Measurements from ENCODE around the gene ICE1. TPM values are rescaled to one million over a fixed set of nuclear protein-coding genes. Genes with fewer than 3 reads are reported as not detected.

The ICE1 gene, protein sequence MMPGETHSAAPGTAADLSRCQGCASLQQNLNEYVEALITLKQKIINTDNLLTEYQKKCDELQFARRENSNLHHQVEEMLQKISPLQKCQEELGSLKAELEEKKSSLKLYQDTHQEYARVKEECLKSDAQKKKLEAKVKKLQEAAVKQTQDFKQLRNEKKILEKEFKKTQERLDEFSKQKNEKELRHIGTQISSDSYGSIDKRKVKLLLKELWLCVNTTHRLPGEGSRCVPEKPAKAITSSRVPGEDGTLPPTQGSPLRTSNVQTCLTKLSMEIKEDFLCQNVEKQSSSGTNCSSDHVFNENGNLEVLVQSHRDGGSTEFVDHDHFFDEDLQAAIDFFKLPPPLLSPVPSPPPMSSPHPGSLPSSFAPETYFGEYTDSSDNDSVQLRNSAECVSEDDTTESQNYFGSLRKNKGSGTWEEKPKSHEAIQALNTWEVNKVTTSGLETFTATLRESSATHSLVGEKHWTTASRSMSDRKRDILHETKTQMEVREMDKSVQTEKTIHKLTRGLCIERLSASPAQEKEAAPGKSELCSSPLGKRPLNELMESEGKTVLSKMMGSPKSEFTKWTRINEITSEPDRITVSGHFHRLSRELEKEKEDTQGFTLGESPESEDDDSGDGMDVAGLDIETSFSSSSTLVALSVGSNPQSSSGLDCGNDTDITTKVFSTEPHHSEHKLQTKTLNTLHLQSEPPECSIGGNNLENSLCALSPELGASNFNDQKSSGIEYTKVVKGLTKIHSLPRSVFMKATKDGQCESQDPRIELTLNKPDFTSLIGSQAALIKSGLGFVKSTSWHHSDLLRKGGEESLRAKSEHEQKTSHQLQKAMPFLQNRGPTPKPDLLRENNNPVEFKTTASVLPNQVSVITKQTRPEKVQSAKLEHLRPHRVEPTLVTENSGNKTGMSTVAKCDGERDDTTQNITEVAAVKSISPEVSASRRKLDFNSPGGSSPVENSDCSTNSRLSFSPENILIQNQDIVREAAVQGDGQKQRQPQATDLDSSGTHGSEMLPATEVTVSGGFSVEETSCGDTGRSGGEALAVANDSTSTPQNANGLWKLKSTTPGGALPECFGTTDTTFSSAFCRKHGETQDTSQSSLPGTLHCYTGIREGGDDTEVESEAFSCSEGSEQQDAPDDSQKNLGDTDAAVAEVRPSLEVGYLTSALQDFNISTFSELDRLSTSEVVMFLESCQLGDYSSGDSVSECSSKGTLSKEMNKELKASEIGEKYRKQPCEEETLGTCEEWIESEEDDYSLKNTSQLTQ (N-terminal part only)
- total RNA-seq, result 60.9 TPM

DNA sequence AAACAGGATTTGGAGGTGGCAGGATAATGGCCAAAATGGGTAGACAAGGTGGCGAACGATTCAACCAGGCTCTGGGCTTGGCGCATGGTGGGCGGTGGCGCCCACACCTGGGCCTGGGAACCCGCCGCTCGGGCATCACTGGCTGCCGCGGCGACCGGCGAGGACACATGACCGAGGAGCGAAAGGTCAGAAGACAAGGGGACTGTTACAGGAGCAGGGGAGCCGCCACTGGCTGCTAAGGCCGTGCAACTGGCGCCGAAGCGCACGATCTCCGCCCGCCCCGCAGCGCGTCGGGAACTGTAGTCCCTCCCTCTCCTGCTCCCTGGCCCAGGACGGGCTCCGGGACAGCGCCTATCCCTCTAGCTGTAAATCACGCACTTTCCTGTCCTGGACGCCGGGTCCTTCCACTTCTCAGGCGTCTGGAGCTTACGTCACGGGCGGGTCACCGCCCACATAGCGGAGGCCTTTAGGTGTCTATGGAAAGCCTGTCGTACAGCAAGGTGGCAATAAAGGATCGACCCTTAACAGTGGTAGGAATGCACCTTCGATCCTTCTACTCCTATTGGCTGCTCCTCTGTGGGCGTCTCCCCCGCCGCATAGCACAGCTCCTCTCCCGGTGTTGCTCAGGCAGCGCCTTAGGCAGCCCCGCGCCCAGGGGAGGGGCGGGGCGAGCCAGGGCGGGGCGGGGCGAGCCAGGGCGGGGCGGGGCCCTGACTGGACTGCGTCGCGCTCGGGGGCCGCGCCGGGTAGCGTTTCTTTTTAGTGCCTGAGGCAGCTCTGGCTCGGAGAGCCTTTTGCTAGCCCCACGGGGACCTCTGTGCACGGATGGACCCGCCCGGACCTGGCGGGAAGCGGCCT, at the start of gene ICE1:
Gene ICE1 (plus strand): TSS at position 717 of the 858 bp plus-strand sequence. CDS start 239 bp downstream, outside the sequence.
- H3K9me3 ChIP-seq (ENCODE audit: low read depth, low read length), result no peaks in the 10 kb centered on the region

DNA sequence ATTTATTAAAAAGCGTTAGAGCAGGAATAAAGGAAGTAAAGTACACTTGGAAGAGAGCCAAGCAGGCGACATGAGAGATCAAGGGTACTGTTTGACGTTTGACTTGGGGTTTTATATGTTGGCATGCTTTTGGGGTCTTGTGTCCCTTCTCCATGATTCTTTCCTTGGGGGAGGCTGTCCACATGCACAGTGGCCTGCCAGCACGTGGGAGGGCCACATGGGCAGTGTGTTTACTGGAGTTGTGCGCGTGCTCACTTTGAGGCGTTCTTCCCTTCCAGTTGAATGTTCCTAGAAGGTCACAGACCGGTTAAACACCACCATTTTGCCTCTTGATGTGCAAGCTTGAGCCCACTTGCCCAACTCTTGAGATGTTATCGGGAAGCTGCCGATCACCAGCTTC, 49.5 kb upstream of the ICE1 start:
- no peak overlapping the region for H3K4me3 ChIP-seq (ENCODE audit: low read length)
- no peaks in the 10 kb centered on the region for H3K27me3 ChIP-seq (ENCODE audit: insufficient read depth, low read length)
- H3K9me3 ChIP-seq (ENCODE audit: low read depth, low read length), result no peaks in the 10 kb centered on the region
- H3K4me1 ChIP-seq (ENCODE audit: insufficient read depth, low read length), result no peaks in the 10 kb centered on the region

More for the DNA sequence above, at the start of gene ICE1:
- H3K27me3 ChIP-seq (ENCODE audit: insufficient read depth, low read length), result no peaks in the 10 kb centered on the region
- peaks cover 40% of the 10 kb centered on the region for H3K4me1 ChIP-seq (ENCODE audit: insufficient read depth, low read length)
- H3K4me3 ChIP-seq (ENCODE audit: low read length), result peak within 1 kb of the TSS; percentile 84

DNA sequence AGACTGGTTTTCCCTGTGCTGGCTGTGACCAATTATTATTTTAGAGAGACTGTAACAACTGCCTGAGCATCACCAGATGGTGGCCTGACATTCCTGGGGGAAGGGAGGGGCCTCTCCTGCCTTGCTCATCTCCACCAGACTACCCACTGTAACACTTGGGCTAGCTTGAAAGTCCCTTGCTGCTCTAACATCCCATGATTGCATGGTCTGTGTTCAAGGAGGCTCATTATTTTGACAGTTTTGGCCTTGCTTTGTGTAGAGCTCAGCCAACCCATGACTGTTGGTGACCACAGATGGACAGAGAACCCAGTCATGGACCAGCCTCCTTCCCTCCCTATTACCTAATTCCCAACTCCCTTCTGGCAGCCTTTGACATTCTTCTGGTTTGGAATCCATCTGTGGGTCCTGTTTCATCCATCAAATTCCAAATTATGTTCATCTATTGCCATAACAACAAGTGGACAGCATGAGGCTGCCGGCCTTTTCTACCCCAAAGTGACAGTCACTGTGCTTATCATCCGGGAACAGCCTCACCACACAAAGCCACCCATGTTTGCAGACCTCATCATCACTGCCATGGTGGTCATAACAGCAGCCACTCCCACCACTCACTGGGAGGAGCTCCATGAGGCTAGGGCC, 49.0 kb upstream of the ICE1 start:
- no peaks in the 10 kb centered on the region for H3K4me1 ChIP-seq (ENCODE audit: insufficient read depth, low read length)
- no peak overlapping the region for H3K4me3 ChIP-seq (ENCODE audit: low read length)
- no peaks in the 10 kb centered on the region for H3K27me3 ChIP-seq (ENCODE audit: insufficient read depth, low read length)
- H3K9me3 ChIP-seq (ENCODE audit: low read depth, low read length), result no peaks in the 10 kb centered on the region

DNA sequence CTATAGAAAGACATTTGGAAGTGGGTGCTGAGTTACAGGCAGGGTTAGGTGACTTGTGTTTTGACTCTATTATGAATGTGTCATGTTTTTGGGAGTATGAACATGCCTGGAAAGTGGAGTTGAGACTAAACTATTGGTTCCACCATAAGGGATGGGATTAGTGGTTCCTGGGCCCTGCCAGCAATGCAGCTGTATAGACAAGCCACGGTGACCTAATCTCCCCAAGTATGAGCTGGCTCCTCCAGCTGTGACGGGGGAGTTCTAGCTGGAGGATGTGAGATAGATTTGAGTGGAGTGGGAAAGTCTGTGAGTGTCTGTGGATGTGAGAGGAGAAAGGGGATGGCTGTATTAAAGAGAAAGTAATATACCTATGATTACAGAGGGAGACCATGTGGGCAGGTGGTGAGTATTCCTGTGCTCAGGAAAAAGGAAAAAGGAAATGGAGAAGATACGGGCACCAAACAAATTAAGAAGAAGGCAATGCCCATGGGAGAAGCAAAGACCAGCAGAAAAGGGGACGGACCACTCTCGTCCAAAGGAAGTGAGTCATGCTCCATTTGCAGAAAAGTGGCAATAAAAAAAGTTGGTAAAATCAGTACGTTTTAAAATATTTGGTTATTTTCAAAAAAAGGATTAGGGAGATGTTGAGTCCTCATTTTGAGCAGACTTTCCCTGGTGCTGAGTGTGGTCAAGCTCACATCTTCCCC, 48.3 kb upstream of the ICE1 start:
- no peak overlapping the region for H3K4me3 ChIP-seq (ENCODE audit: low read length)
- H3K4me1 ChIP-seq (ENCODE audit: insufficient read depth, low read length), result no peaks in the 10 kb centered on the region
- no peaks in the 10 kb centered on the region for H3K27me3 ChIP-seq (ENCODE audit: insufficient read depth, low read length)
- H3K9me3 ChIP-seq (ENCODE audit: low read depth, low read length), result no peaks in the 10 kb centered on the region

DNA sequence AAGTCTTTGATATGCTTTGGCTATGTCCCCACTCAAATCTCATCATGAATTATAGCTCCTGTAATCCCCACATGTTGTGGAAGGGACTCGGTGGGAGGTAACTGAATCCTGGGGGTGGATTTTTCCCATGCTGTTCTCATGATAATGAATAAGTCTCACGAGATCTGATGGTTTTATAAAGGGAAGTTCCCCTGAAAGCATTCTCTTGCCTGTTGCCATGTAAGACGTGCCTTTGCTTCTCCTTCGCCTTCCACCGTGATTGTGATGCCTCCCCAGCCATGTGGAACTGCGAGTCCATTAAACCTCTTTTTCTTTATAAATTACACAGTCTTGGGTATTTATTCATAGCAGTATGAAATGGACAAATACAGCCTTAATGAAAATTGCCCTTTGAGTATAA, 44.7 kb upstream of the ICE1 start:
- Histone ChIP-seq H3K9me3 (ENCODE audit: low read depth, low read length) (no peaks in the 10 kb centered on the region), H3K4me3 (ENCODE audit: low read length) (no peak overlapping the region), H3K4me1 (ENCODE audit: insufficient read depth, low read length) (no peaks in the 10 kb centered on the region), H3K27me3 (ENCODE audit: insufficient read depth, low read length) (no peaks in the 10 kb centered on the region)

DNA sequence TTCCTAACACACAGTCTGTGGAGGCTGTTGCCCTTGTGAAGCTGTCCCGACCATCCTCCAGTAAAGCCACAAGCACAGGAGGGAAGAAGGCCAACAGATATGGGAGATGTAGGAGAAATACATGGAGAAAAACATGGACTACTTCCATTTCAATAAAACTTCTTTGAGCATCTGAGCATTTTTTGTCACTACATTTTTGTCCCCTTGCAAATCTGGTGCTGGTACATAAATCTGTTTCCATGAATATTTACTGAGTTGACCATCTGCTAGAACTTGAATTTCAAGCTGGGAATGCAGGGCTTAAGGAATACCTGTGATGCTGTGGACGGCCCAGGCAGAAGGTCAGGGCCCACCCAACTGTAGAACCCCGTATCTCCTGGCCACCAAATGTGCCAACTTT, 43.9 kb upstream of the ICE1 start:
- Histone ChIP-seq H3K9me3 (ENCODE audit: low read depth, low read length) (no peaks in the 10 kb centered on the region), H3K4me1 (ENCODE audit: insufficient read depth, low read length) (no peaks in the 10 kb centered on the region), H3K27me3 (ENCODE audit: insufficient read depth, low read length) (no peaks in the 10 kb centered on the region), H3K4me3 (ENCODE audit: low read length) (no peak overlapping the region)

DNA sequence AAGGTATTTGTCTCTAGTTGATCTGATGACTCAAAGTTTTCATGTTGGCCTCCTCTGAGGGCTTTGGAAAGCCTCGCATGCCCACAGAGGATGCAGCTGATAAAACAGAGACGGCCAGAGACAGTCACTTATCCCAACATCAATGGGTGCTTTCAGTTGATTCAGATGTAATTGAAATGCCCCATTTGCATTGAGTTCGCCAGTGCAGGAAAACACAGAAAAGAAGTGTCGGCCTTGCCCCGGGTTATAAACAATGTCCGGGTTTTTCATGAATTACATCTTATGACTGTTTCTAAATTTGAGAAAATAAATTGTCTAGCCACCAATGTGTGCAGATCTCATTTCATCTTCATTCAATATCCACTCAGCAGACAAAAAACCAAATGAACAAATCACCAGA, 42.2 kb upstream of the ICE1 start:
- H3K9me3 ChIP-seq (ENCODE audit: low read depth, low read length), result no peaks in the 10 kb centered on the region

DNA sequence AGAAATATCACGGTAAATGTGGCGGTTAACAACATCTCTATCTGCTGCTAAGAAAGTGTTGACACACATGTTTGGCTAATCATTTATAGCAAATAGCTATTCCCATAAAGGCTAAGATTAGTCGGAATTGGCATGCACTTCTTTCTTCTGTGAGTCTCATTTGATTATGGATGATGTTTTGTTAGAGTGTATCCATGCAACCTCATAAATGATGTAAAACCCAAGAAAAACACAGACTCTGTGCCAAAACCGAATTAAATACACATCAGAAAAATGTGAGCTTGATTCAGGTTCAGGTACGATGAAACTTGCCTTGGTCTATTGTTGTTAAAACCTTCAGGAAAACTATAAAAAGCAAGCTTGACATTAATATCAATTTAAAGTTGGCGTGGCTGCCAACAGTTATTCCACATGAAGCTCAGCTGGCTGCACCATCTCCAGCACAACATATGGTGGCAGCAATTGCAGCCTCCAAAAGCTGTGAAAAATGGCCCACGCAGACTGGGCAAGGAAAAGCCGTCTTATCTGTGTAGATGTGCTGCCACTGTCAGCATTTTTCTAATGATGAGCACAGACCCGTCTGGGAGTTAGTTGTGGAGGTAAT, 41.1 kb upstream of the ICE1 start:
- Histone ChIP-seq H3K9me3 (ENCODE audit: low read depth, low read length) (no peaks in the 10 kb centered on the region), H3K4me1 (ENCODE audit: insufficient read depth, low read length) (no peaks in the 10 kb centered on the region), H3K4me3 (ENCODE audit: low read length) (no peak overlapping the region), H3K27me3 (ENCODE audit: insufficient read depth, low read length) (no peaks in the 10 kb centered on the region)

More for the DNA sequence above, 42.2 kb upstream of the ICE1 start:
- H3K4me3 ChIP-seq (ENCODE audit: low read length), result no peak overlapping the region
- H3K27me3 ChIP-seq (ENCODE audit: insufficient read depth, low read length), result no peaks in the 10 kb centered on the region
- no peaks in the 10 kb centered on the region for H3K4me1 ChIP-seq (ENCODE audit: insufficient read depth, low read length)

DNA sequence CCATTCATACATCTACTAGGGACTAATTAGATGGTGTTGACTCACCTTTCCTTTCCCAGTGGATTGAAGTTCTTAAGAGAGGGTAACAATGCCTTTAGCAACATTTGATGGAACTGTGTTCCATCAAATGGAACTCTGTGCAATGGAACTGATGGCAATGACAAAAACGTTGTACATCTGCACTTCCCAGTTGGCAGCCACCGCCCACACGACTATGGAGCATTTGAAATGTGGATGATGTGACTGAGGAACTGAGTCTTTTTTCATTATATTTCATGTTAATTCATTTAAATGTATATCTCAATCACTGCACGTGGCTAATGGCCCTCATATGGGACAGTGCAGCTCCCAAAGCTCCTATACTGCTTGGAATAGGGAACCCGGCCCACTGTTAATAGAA, 39.0 kb upstream of the ICE1 start:
- Histone ChIP-seq H3K27me3 (ENCODE audit: insufficient read depth, low read length) (no peaks in the 10 kb centered on the region), H3K9me3 (ENCODE audit: low read depth, low read length) (no peaks in the 10 kb centered on the region), H3K4me1 (ENCODE audit: insufficient read depth, low read length) (no peaks in the 10 kb centered on the region), H3K4me3 (ENCODE audit: low read length) (no peak overlapping the region)

DNA sequence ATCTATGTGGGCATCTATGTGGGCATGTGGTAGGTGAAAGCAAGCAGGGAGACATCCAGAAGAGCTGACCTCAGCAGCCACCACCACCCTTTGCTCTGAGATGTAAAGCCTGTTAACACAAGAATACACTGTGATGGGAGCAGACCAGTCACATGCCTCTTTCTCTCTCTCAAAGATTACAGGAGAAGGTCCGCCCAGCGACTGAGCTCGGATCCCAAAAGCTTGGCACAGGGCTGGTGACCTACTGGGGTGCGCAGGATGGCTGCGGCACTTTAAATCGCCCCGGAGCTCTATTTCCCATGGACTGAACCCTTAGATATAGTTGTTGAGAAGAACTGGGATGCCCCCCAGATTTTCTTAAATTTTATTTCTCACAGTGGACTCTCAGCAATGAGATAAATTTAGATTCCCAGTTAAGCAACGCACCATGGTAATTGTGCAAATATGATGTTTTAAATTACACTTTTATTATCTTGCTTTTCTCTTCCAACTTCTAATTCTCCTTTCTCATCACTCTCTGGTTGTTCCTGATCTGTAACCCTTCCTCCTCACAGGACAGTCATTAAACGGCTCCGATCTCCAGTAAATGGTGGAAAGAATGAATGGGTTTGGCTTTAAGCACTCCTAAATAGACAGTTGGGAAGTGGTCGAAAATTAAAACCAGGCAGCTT, 37.7 kb upstream of the ICE1 start:
- H3K4me3 ChIP-seq (ENCODE audit: low read length), result no peak overlapping the region
- H3K9me3 ChIP-seq (ENCODE audit: low read depth, low read length), result no peaks in the 10 kb centered on the region
- no peaks in the 10 kb centered on the region for H3K27me3 ChIP-seq (ENCODE audit: insufficient read depth, low read length)
- H3K4me1 ChIP-seq (ENCODE audit: insufficient read depth, low read length), result no peaks in the 10 kb centered on the region

DNA sequence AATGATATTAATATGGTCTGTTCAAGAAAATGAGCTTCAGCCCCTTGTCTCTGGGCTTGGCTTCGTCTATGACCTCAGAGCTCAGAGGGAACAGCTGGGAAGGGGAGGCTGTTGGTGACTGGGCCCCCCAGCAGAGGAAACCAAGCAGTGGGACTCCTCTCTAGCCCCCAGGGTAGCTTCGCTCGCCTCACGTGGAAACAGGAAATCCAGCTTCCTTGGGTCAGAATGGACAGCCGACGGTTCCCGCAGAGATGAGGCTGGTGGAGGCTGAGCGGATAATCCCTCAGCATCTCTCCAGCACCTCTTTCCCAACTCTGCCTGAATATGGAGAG, 37.2 kb upstream of the ICE1 start:
- no peaks in the 10 kb centered on the region for H3K9me3 ChIP-seq (ENCODE audit: low read depth, low read length)
- no peaks in the 10 kb centered on the region for H3K4me1 ChIP-seq (ENCODE audit: insufficient read depth, low read length)
- no peak overlapping the region for H3K4me3 ChIP-seq (ENCODE audit: low read length)
- no peaks in the 10 kb centered on the region for H3K27me3 ChIP-seq (ENCODE audit: insufficient read depth, low read length)

DNA sequence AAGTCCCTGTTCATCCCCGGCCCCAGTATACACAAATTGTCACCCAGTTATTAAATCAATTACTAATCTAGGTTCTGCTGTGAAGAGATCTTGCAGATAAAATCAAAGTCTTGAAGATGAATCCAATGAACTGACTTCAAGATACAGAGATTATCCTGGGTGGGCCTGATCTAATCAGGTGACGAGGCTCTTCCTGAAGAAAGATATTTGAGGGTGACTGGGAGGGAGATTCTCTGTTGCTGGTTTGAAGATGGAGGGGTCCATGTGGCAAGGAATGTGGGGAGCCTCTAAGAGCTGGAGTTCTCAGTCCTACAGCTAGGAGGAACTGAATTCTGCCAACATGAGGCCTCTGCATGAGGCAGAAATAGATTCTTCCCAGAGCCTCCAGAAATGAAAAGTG, 36.1 kb upstream of the ICE1 start:
- H3K4me3 ChIP-seq (ENCODE audit: low read length), result no peak overlapping the region
- no peaks in the 10 kb centered on the region for H3K27me3 ChIP-seq (ENCODE audit: insufficient read depth, low read length)

DNA sequence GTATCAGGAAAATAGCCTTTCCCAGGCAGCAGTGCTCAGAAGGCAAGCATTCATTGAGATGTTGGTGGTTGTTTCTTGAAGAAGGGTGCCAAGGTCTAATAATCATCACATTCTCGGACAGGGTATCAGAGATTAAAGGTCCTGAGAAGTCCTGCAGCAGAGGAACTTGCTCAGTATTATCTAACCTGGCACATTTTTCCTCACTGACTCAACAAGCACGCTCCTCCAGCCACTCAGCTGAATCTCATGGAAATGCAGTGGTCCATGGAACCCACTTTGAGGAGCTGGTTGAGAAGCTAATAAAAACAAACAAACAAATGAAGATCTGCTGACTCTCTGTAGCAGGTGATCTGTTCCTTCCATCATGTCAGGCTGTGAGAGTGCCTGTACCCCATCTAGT, 35.3 kb upstream of the ICE1 start:
- Histone ChIP-seq H3K9me3 (ENCODE audit: low read depth, low read length) (no peaks in the 10 kb centered on the region), H3K4me3 (ENCODE audit: low read length) (no peak overlapping the region), H3K27me3 (ENCODE audit: insufficient read depth, low read length) (no peaks in the 10 kb centered on the region), H3K4me1 (ENCODE audit: insufficient read depth, low read length) (no peaks in the 10 kb centered on the region)

More for the DNA sequence above, 36.1 kb upstream of the ICE1 start:
- H3K9me3 ChIP-seq (ENCODE audit: low read depth, low read length), result no peaks in the 10 kb centered on the region
- no peaks in the 10 kb centered on the region for H3K4me1 ChIP-seq (ENCODE audit: insufficient read depth, low read length)
